Hepatic stellate cell (primary cell): ENCODE results near the gene NTNG1.
A peak's percentile ranks its signal among the peaks of the same experiment; 100 is the strongest.
"Not testable (repeated sequence)": the region's sequence is repeated elsewhere in the genome, so short reads cannot be mapped to it uniquely, and the experiment has no call there.

Experiments used
- DNase-seq: peaks from one replicate; pipeline ENCODE4 v3.0.0; 2011; ENCODE audit warnings: low spot score

The NTNG1 gene

GRCh38 chr1:107140703-107141490, at the start of gene NTNG1:
Gene NTNG1, plus strand, starts transcription at chr1:107141039.
- DNase-seq = peak; percentile 4

- no peak for DNase-seq
Observed at GRCh38 chr1:107091418-107091817, 49.4 kb upstream of the NTNG1 start.

GRCh38 chr1:107093395-107093794, 47.4 kb upstream of the NTNG1 start:
- not testable (repeated sequence) for DNase-seq

- DNase-seq = no peak
Observed at GRCh38 chr1:107095647-107096046, 45.2 kb upstream of the NTNG1 start.

- no peak for DNase-seq
Observed at GRCh38 chr1:107096690-107097089, 44.1 kb upstream of the NTNG1 start.

- no peak for DNase-seq
Observed at GRCh38 chr1:107098961-107099360, 41.9 kb upstream of the NTNG1 start.

- no peak for DNase-seq
Observed at GRCh38 chr1:107100331-107100984, 40.4 kb upstream of the NTNG1 start.

- DNase-seq = no peak
Observed at GRCh38 chr1:107105914-107106313, 34.9 kb upstream of the NTNG1 start.

- DNase-seq = no peak
Observed at GRCh38 chr1:107110326-107110725, 30.5 kb upstream of the NTNG1 start.

GRCh38 chr1:107116306-107116790, 24.5 kb upstream of the NTNG1 start:
- no peak for DNase-seq

GRCh38 chr1:107122225-107122624, 18.6 kb upstream of the NTNG1 start:
- no peak for DNase-seq

- no peak for DNase-seq
Observed at GRCh38 chr1:107123741-107124140, 17.1 kb upstream of the NTNG1 start.

- DNase-seq = no peak
Observed at GRCh38 chr1:107124694-107125093, 16.1 kb upstream of the NTNG1 start.

- DNase-seq = no peak
Observed at GRCh38 chr1:107132195-107132594, 8.6 kb upstream of the NTNG1 start.

GRCh38 chr1:107132780-107133179, 8.1 kb upstream of the NTNG1 start:
- no peak for DNase-seq

- DNase-seq = no peak
Observed at GRCh38 chr1:107135463-107135862, 5.4 kb upstream of the NTNG1 start.

GRCh38 chr1:107138166-107138565, 2.7 kb upstream of the NTNG1 start:
- DNase-seq = no peak

- DNase-seq = no peak
Observed at GRCh38 chr1:107138767-107139445, 1.9 kb upstream of the NTNG1 start.

GRCh38 chr1:107139833-107140702, 771 bp upstream of the NTNG1 start:
- peak; percentile 11 for DNase-seq

GRCh38 chr1:107141491-107142126, 770 bp downstream of the NTNG1 start:
- peak; percentile 4 for DNase-seq

- DNase-seq = peak; percentile 3
Observed at GRCh38 chr1:107142140-107142542, 1.3 kb downstream of the NTNG1 start.
